ENCODE data around the gene GALNT17. TPM values are rescaled to one million over a fixed set of nuclear protein-coding genes. Genes with fewer than 3 reads are reported as not detected.

GALNT17 gene
- total RNA-seq, 2 experiments from 2014 or later: not detected

- Mint-ChIP-seq H3K36me3 (ENCODE audit: low read depth) (no peaks in the 10 kb centered on the region), H3K27ac (no peak overlapping the region), H3K9me3 (peaks cover 12% of the 10 kb centered on the region), H3K4me3 (no peak overlapping the region), H3K4me1 (ENCODE audit: low read depth) (no peaks in the 10 kb centered on the region), H3K27me3 (no peaks in the 10 kb centered on the region)
- ChIA-PET POLR2A (no interaction called here), CTCF (no interaction called here)
- Histone ChIP-seq H3K27ac (ENCODE audit: low read depth in 1 of 2, low read length in 2 of 2) (no peak overlapping the region), H3K4me3 (ENCODE audit: low read length) (no peak overlapping the region), H3K4me1 (ENCODE audit: insufficient read depth, low read length) (no peaks in the 10 kb centered on the region), H3K27me3 (ENCODE audit: control insufficient read depth in 1 of 2, insufficient read depth in 2 of 2, low read length in 2 of 2) (no peaks in the 10 kb centered on the region), H3K36me3 (ENCODE audit: insufficient read depth, low read length) (no peaks in the 10 kb centered on the region), H3K9me3 (ENCODE audit: control insufficient read depth in 1 of 2, insufficient read depth in 1 of 2, low read length in 2 of 2) (peaks cover 0 to 23% of the 10 kb centered on the region in 2 experiments)
- ATAC-seq (ENCODE audit: poor library complexity) (no peak), DNase-seq (no peak)
- TF ChIP-seq CTCF (IDR thresholded peaks at IDR 0.05): no peak
- intact Hi-C loops (cut with DNase I, micrococcal nuclease): no loop called here
These were observed 230.3 kb downstream of the GALNT17 start for GRCh38 chr7:71362240-71362639.

- Mint-ChIP-seq H3K27ac (no peak overlapping the region), H3K9me3 (peaks cover 12% of the 10 kb centered on the region), H3K4me1 (ENCODE audit: low read depth) (no peaks in the 10 kb centered on the region), H3K36me3 (ENCODE audit: low read depth) (no peaks in the 10 kb centered on the region), H3K27me3 (no peaks in the 10 kb centered on the region), H3K4me3 (no peak overlapping the region)
- Histone ChIP-seq H3K9me3 (ENCODE audit: control insufficient read depth in 1 of 2, insufficient read depth in 1 of 2, low read length in 2 of 2) (peaks cover 0 to 20% of the 10 kb centered on the region in 2 experiments), H3K27me3 (ENCODE audit: control insufficient read depth in 1 of 2, insufficient read depth in 2 of 2, low read length in 2 of 2) (no peaks in the 10 kb centered on the region), H3K4me1 (ENCODE audit: insufficient read depth, low read length) (no peaks in the 10 kb centered on the region), H3K27ac (ENCODE audit: low read depth in 1 of 2, low read length in 2 of 2) (no peak overlapping the region), H3K4me3 (ENCODE audit: low read length) (no peak overlapping the region), H3K36me3 (ENCODE audit: insufficient read depth, low read length) (no peaks in the 10 kb centered on the region)
- intact Hi-C loops (cut with DNase I, micrococcal nuclease): no loop called here
- no peak for DNase-seq
- no peak for TF ChIP-seq CTCF (IDR thresholded peaks at IDR 0.05)
- CTCF ChIA-PET: no interaction called here
- no peak for ATAC-seq (ENCODE audit: poor library complexity)
- POLR2A ChIA-PET: no interaction called here
These were observed 231.3 kb downstream of the GALNT17 start for GRCh38 chr7:71363223-71363622.

GRCh38 chr7:71363627-71364026 is 231.7 kb downstream of the GALNT17 start:
- Mint-ChIP-seq H3K9me3 (peaks cover 12% of the 10 kb centered on the region), H3K27me3 (no peaks in the 10 kb centered on the region), H3K4me3 (no peak overlapping the region), H3K36me3 (ENCODE audit: low read depth) (no peaks in the 10 kb centered on the region), H3K4me1 (ENCODE audit: low read depth) (no peaks in the 10 kb centered on the region), H3K27ac (no peak overlapping the region)
- Histone ChIP-seq H3K4me1 (ENCODE audit: insufficient read depth, low read length) (no peaks in the 10 kb centered on the region), H3K4me3 (ENCODE audit: low read length) (no peak overlapping the region), H3K27ac (ENCODE audit: low read depth in 1 of 2, low read length in 2 of 2) (no peak overlapping the region), H3K27me3 (ENCODE audit: control insufficient read depth in 1 of 2, insufficient read depth in 2 of 2, low read length in 2 of 2) (no peaks in the 10 kb centered on the region), H3K36me3 (ENCODE audit: insufficient read depth, low read length) (no peaks in the 10 kb centered on the region), H3K9me3 (ENCODE audit: control insufficient read depth in 1 of 2, insufficient read depth in 1 of 2, low read length in 2 of 2) (peaks cover 0 to 19% of the 10 kb centered on the region in 2 experiments)
- POLR2A ChIA-PET: no interaction called here
- intact Hi-C loops (cut with DNase I, micrococcal nuclease): no loop called here
- no peak for TF ChIP-seq CTCF (IDR thresholded peaks at IDR 0.05)
- CTCF ChIA-PET: no interaction called here
- ATAC-seq (ENCODE audit: poor library complexity) (no peak), DNase-seq (no peak)
